Panc1 (cell line): ENCODE results near the gene ZNF300. TPM values are rescaled to one million over a fixed set of nuclear protein-coding genes. Genes with fewer than 3 reads are reported as not detected.
"Not testable (repeated sequence)": the region's sequence is repeated elsewhere in the genome, so short reads cannot be mapped to it uniquely, and the experiment has no call there.

Experiments used
- ATAC-seq: fragments of 200-7000 bp; cut with Tn5 transposase; 2 replicates; pipeline ENCODE4 v1.9.1; 2020; ENCODE audit warnings: mild to moderate bottlenecking, moderate library complexity
- BruUV-seq: library from RNA; stranded (reverse); fragments of 400-500 nt; replicated peaks from 2 replicates; lab custom pipeline; 2021; lab: Mats Ljungman, UMichigan
- CTCF ChIA-PET: fragments of 300-600 bp; sonication (Branson Sonifier 250); formaldehyde crosslinking; loops from one replicate; lab custom pipeline; 2022; ENCODE audit warnings: antibody characterized with exemption; lab: Charles Lee
- POLR2A ChIA-PET: fragments of 300-600 bp; sonication (Branson Sonifier 250); formaldehyde crosslinking; loops from one replicate; lab custom pipeline; 2022; ENCODE audit warnings: antibody characterized with exemption; lab: Charles Lee
- DNase-seq: peaks from one replicate; pipeline ENCODE4 v3.0.0-alpha.2; 2010; ENCODE audit warnings: low read depth, low spot score
- H3K27ac ChIP-seq: 2 replicates; pipeline ENCODE4 v1.5.1; 2011; ENCODE audit warnings: mild to moderate bottlenecking, low read length, inconsistent platforms
- H3K27me3 ChIP-seq: fragments of 200-500 bp; sonication (Bioruptor generic); 2 replicates; pipeline ENCODE4 v1.6.0; 2014; ENCODE audit warnings: low read length, inconsistent platforms; ENCODE audit not compliant: control insufficient read depth, insufficient read depth
- H3K36me3 ChIP-seq: fragments of 200-500 bp; sonication (Bioruptor generic); 2 replicates; pipeline ENCODE4 v1.5.1; 2014; ENCODE audit warnings: inconsistent platforms, mild to moderate bottlenecking, low read length, moderate library complexity; ENCODE audit not compliant: control insufficient read depth, insufficient read depth
- H3K4me1 ChIP-seq: 2 replicates; pipeline ENCODE4 v1.5.1; 2011; ENCODE audit warnings: inconsistent platforms, mild to moderate bottlenecking, low read length, moderate library complexity; ENCODE audit not compliant: control insufficient read depth, insufficient read depth
- H3K4me3 ChIP-seq, 2 experiments: 2 replicates each; pipeline ENCODE4 v1.5.1; 2011 to 2012; ENCODE audit warnings: low read depth in 2 of 2, low read length in 2 of 2, mild to moderate bottlenecking in 2 of 2, inconsistent platforms in 1 of 2, moderate library complexity in 1 of 2
- H3K9me3 ChIP-seq: fragments of 200-500 bp; sonication (Bioruptor generic); 2 replicates; pipeline ENCODE4 v1.5.1; 2014; ENCODE audit warnings: low read depth, mild to moderate bottlenecking, inconsistent platforms, low read length, moderate library complexity; ENCODE audit not compliant: control insufficient read depth, insufficient read depth
- POLR2AphosphoS5 ChIP-seq: IDR thresholded peaks from 2 replicates; pipeline ENCODE4 v1.6.1; 2012; ENCODE audit warnings: mild to moderate bottlenecking, low read depth, low read length, moderate library complexity
- in situ Hi-C: cut with HindIII; loops from 2 replicates; pipeline ENCODE4 v1.10.0; 2016; ENCODE audit warnings: low sequenced_read_pairs, low pct_unique_long_range_greater_than_20kb
- intact Hi-C: fragments of 100-400 bp; cut with micrococcal nuclease; formaldehyde crosslinking; loops from one replicate; pipeline ENCODE4 v1.10.0; 2022; ENCODE audit not compliant: unreplicated experiment
- total RNA-seq: library from RNA; stranded (reverse); gene quantifications from one replicate; pipeline ENCODE4 v1.2.1, GENCODE V29; 2021; ENCODE audit not compliant: unreplicated experiment
- TF ChIP-seq, protein P1 (sequence below): fragments of 450-650 bp; IDR thresholded peaks from 2 replicates; pipeline ENCODE4 v1.5.1; 2017; ENCODE audit warnings: mild to moderate bottlenecking

Gene ZNF300
- total RNA-seq, 1 experiment from 2014 or later, result 0.05 TPM

DNA sequence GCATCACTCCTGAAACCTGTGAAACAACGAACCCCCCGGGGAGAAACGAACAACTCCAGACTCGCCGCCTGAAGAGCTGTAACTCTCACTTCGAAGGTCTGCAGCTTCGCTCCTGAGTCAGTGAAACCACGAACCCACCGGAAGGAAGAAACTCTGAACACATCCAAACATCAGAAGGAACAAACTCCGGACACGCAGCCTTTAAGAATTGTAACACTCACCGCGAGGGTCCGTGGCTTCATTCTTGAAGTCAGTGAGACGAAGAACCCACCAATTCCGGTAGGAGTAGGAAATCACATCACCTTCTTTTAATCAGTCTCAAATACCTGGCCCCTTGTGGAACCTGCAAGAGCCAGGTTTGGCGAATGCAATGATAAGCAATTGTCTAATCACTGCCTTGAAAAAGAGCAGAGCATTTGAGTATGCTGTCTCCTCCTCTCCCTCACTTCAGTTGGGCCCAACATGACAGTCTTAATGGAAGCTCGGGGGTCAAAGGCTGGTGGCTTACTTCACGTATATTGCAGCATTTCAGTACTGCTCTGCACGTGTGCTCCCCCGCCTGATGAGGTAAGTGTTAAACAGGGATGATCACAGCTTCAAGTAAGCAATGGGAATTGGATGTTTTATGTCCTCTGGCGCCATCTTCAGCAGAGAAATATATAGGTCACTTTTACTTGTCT is 58.0 kb downstream of the ZNF300 start:
- intact Hi-C loops (loop anchor here (2.0 to 5.0 kb wide), 2 partner anchors 46 to 284 kb away; no protein-coding TSS in a partner anchor), in situ Hi-C loops (no loop called here)
- Histone ChIP-seq H3K36me3 (no peaks in the 10 kb centered on the region), H3K27ac (no peak overlapping the region), H3K9me3 (no peaks in the 10 kb centered on the region), H3K4me3 (peak overlapping the region; percentile 5 to 37; a peak in 3 of 4 replicates), H3K27me3 (no peaks in the 10 kb centered on the region), H3K4me1 (peaks cover 5% of the 10 kb centered on the region; the same call in 1 of the 2 replicates)
- peak; percentile 51 for DNase-seq
- ChIA-PET POLR2A (no interaction called here), CTCF (interaction anchor here (0.6 to 2.4 kb wide), 6 partner anchors 45 to 388 kb away, joined by 3 to 25 read pairs (median 4); partner anchors contain the start of genes RBM22 and SMIM3)
- BruUV-seq, result no TSS peak
- peak; percentile 93 for ATAC-seq
- TF ChIP-seq POLR2AphosphoS5, result no peak
- TF ChIP-seq, protein P1, sequence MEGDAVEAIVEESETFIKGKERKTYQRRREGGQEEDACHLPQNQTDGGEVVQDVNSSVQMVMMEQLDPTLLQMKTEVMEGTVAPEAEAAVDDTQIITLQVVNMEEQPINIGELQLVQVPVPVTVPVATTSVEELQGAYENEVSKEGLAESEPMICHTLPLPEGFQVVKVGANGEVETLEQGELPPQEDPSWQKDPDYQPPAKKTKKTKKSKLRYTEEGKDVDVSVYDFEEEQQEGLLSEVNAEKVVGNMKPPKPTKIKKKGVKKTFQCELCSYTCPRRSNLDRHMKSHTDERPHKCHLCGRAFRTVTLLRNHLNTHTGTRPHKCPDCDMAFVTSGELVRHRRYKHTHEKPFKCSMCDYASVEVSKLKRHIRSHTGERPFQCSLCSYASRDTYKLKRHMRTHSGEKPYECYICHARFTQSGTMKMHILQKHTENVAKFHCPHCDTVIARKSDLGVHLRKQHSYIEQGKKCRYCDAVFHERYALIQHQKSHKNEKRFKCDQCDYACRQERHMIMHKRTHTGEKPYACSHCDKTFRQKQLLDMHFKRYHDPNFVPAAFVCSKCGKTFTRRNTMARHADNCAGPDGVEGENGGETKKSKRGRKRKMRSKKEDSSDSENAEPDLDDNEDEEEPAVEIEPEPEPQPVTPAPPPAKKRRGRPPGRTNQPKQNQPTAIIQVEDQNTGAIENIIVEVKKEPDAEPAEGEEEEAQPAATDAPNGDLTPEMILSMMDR, result peak; percentile 85

DNA sequence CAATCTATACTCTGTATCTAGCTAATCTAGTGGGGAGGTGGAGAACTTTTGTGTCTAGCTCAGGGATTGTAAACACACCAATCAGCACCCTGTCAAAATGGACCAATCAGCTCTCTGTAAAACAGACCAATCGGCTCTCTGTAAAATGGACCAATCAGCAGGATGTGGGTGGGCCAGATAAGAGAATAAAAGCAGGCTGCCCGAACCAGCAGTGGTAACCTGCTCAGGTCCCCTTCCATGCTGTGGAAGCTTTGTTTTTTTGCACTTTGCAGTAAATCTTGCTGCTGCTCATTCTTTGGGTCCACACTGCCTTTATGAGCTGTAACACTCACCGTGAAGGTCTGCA is 58.5 kb downstream of the ZNF300 start, which contains the start of gene IRGM:
Gene IRGM (plus strand): TSS at position 214 of the 346 bp plus-strand sequence. CDS start 1,603 bp downstream, outside the sequence.
- DNase-seq, H3K4me1 ChIP-seq, H3K27me3 ChIP-seq, H3K36me3 ChIP-seq, H3K9me3 ChIP-seq, ATAC-seq, in situ Hi-C loops, BruUV-seq, H3K27ac ChIP-seq: not testable (repeated sequence)
- H3K4me3 ChIP-seq, result peak within 1 kb of the TSS; percentile 5 to 37; a peak in 3 of 4 replicates
- intact Hi-C loops, result loop anchor here (2.0 to 5.0 kb wide), 2 partner anchors 45 to 284 kb away; no protein-coding TSS in a partner anchor
- ChIA-PET CTCF (interaction anchor here (1.5 to 2.4 kb wide), 4 partner anchors 45 to 269 kb away, joined by 4 to 25 read pairs (median 4); partner anchors contain the start of genes RBM22 and SMIM3), POLR2A (interaction anchor here (0.7 kb wide), 1 partner anchor 202 kb away, joined by 4 read pairs; no protein-coding TSS in a partner anchor)

GRCh38 chr5:150845185-150845859 is 59.5 kb downstream of the ZNF300 start:
- H3K9me3 ChIP-seq, H3K4me1 ChIP-seq, in situ Hi-C loops, BruUV-seq, POLR2A ChIA-PET, H3K4me3 ChIP-seq, H3K27me3 ChIP-seq, ATAC-seq, H3K36me3 ChIP-seq, DNase-seq, H3K27ac ChIP-seq: not testable (repeated sequence)
- intact Hi-C loops, result loop anchor here (5.0 kb wide), 1 partner anchor 283 kb away; no protein-coding TSS in a partner anchor
- CTCF ChIA-PET, result interaction anchor here (0.5 to 2.4 kb wide), 3 partner anchors 9 to 58 kb away, joined by 4 to 25 read pairs (median 4); no protein-coding TSS in a partner anchor

Other genes with a start within 250 kb of the ZNF300 start
- gene MYOZ3, start 243.7 kb downstream of the ZNF300 start, total RNA-seq, result 1.7 TPM
- 54.3 TPM for gene RBM22, start 203.9 kb downstream of the ZNF300 start, total RNA-seq
- gene DCTN4, start 146.0 kb downstream of the ZNF300 start, total RNA-seq, result 66.8 TPM
- gene SMIM3, start 126.2 kb downstream of the ZNF300 start, total RNA-seq, result 55.2 TPM
- 0.18 TPM for gene IRGM, start 58.5 kb downstream of the ZNF300 start, total RNA-seq
- gene GPX3, start 115.6 kb upstream of the ZNF300 start, total RNA-seq, result 8.5 TPM
- 81.9 TPM for gene TNIP1, start 176.1 kb upstream of the ZNF300 start, total RNA-seq